ENCODE results near the gene OVOL3.
"Not testable (repeated sequence)": the region's sequence is repeated elsewhere in the genome, so short reads cannot be mapped to it uniquely, and the experiment has no call there.

OVOL3 gene

GRCh38 chr19:36110487-36111199, at the start of gene OVOL3:
Gene OVOL3 (plus strand): TSS chr19:36111143. CDS start chr19:36111203, 60 bp downstream.
- no peak for DNase-seq

GRCh38 chr19:36061367-36061766, 49.6 kb upstream of the OVOL3 start:
- DNase-seq: no peak

- no peak for DNase-seq
Observed at GRCh38 chr19:36064826-36065225, 46.1 kb upstream of the OVOL3 start.

- no peak for DNase-seq
Observed at GRCh38 chr19:36067681-36068080, 43.3 kb upstream of the OVOL3 start.

GRCh38 chr19:36068810-36069499, 42.0 kb upstream of the OVOL3 start:
- not testable (repeated sequence) for DNase-seq

GRCh38 chr19:36072081-36072480, 38.9 kb upstream of the OVOL3 start:
- no peak for DNase-seq

GRCh38 chr19:36073121-36073876, 37.6 kb upstream of the OVOL3 start:
- no peak for DNase-seq

- no peak for DNase-seq
Observed at GRCh38 chr19:36079389-36079945, 31.5 kb upstream of the OVOL3 start.

GRCh38 chr19:36081385-36081784, 29.6 kb upstream of the OVOL3 start:
- DNase-seq: no peak

- DNase-seq: no peak
Observed at GRCh38 chr19:36081894-36082293, 29.0 kb upstream of the OVOL3 start.

GRCh38 chr19:36082916-36083315, 28.0 kb upstream of the OVOL3 start:
- DNase-seq: no peak

GRCh38 chr19:36084231-36085009, 26.5 kb upstream of the OVOL3 start:
- DNase-seq: no peak

- no peak for DNase-seq
Observed at GRCh38 chr19:36086326-36086725, 24.6 kb upstream of the OVOL3 start.

GRCh38 chr19:36089847-36090246, 21.1 kb upstream of the OVOL3 start:
- no peak for DNase-seq

- no peak for DNase-seq
Observed at GRCh38 chr19:36090910-36091695, 19.8 kb upstream of the OVOL3 start.

- DNase-seq: no peak
Observed at GRCh38 chr19:36092566-36092965, 18.4 kb upstream of the OVOL3 start.

- DNase-seq: no peak
Observed at GRCh38 chr19:36093146-36093662, 17.7 kb upstream of the OVOL3 start.

GRCh38 chr19:36093687-36094086, 17.3 kb upstream of the OVOL3 start:
- DNase-seq: no peak

GRCh38 chr19:36097036-36097435, 13.9 kb upstream of the OVOL3 start:
- DNase-seq: no peak

- DNase-seq: no peak
Observed at GRCh38 chr19:36099166-36099785, 11.7 kb upstream of the OVOL3 start.

- no peak for DNase-seq
Observed at GRCh38 chr19:36100476-36100875, 10.5 kb upstream of the OVOL3 start.

All from NCI-H1436 (cell line).